GM12878 (cell line): ENCODE data around the gene ADPRS. TPM values are rescaled to one million over a fixed set of nuclear protein-coding genes. Genes with fewer than 3 reads are reported as not detected.

Experiments
- ATAC-seq: fragments of 200-7000 bp; cut with Tn5 transposase; 3 replicates; pipeline ENCODE4 v1.9.1; 2020; ENCODE audit warnings: mild to moderate bottlenecking, moderate library complexity
- BruUV-seq: library from RNA; stranded (reverse); fragments of 400-500 nt; replicated peaks from 2 replicates; lab custom pipeline; 2021; lab: Mats Ljungman, UMichigan
- CTCF ChIA-PET: fragments of 300-600 bp; sonication (Branson Sonifier 250); formaldehyde crosslinking; extraction: SDS; loops from one replicate; lab custom pipeline; 2021; ENCODE audit warnings: inconsistent platforms; lab: Yijun Ruan, JAX
- POLR2A ChIA-PET: fragments of 350-600 bp; formaldehyde crosslinking; extraction: SDS; loops from one replicate; lab custom pipeline; 2021; ENCODE audit warnings: inconsistent platforms; lab: Charles Lee
- RAD21 ChIA-PET: fragments of 300-600 bp; sonication (Branson Sonifier 250); formaldehyde crosslinking; loops from one replicate; lab custom pipeline; 2023; ENCODE audit warnings: antibody characterized with exemption; ENCODE audit not compliant: unreplicated experiment; lab: Charles Lee
- SMC1A ChIA-PET: fragments of 300-600 bp; sonication (Branson Sonifier 250); formaldehyde crosslinking; loops from one replicate; lab custom pipeline; 2023; ENCODE audit not compliant: unreplicated experiment, uncharacterized antibody; lab: Charles Lee
- DNase-seq: peaks from one replicate; pipeline ENCODE4 v3.0.0-alpha.2; 2011; ENCODE audit warnings: low read depth, low spot score
- FAIRE-seq: peaks from 3 replicates; lab custom pipeline; 2011; peaks lifted over from hg19 to GRCh38; lab: Jason Lieb, UNC
- H2AFZ ChIP-seq: 2 replicates; pipeline ENCODE4 v1.6.0; 2011; ENCODE audit warnings: low read depth, low read length, control low read depth; ENCODE audit not compliant: control insufficient read depth
- H3K27ac ChIP-seq: 2 replicates; pipeline ENCODE4 v1.5.1; 2011; ENCODE audit warnings: control low read depth; ENCODE audit not compliant: control insufficient read depth, insufficient read depth
- H3K27me3 ChIP-seq, 2 experiments: replicated peaks in 1 of 2; 2 replicates each; pipeline versions ENCODE4 v1.6.0 to v1.6.1; 2011; ENCODE audit warnings: low read length in 1 of 2; ENCODE audit not compliant: control insufficient read depth in 2 of 2, insufficient read depth in 2 of 2
- H3K36me3 ChIP-seq, 2 experiments: 2 replicates each; pipeline ENCODE4 v1.5.1; 2011; ENCODE audit warnings: low read length in 1 of 2; ENCODE audit not compliant: control insufficient read depth in 2 of 2, insufficient read depth in 2 of 2
- H3K4me1 ChIP-seq: 2 replicates; pipeline ENCODE4 v1.6.1; 2011; ENCODE audit warnings: mild to moderate bottlenecking, low read length, moderate library complexity, mixed read lengths; ENCODE audit not compliant: control insufficient read depth, insufficient read depth
- H3K4me2 ChIP-seq: 2 replicates; pipeline ENCODE4 v1.6.0; 2011; ENCODE audit warnings: control low read depth; ENCODE audit not compliant: control insufficient read depth, insufficient read depth
- H3K4me3 ChIP-seq: fragments of 200-600 bp; sonication (generic); 2 replicates; pipeline ENCODE4 v1.5.1; 2016
- H3K79me2 ChIP-seq: 2 replicates; pipeline ENCODE4 v1.6.0; 2011; ENCODE audit warnings: low read length; ENCODE audit not compliant: control insufficient read depth, insufficient read depth
- H3K9ac ChIP-seq: 2 replicates; pipeline ENCODE4 v1.8.0; 2011; ENCODE audit warnings: low read length, control low read depth, mixed read lengths; ENCODE audit not compliant: control insufficient read depth, insufficient read depth
- H3K9me3 ChIP-seq: replicated peaks from 3 replicates; pipeline ENCODE4 v1.5.1; 2011; ENCODE audit warnings: mild to moderate bottlenecking, low read length; ENCODE audit not compliant: control insufficient read depth, insufficient read depth
- H4K20me1 ChIP-seq: 2 replicates; pipeline ENCODE4 v1.6.0; 2011; ENCODE audit not compliant: control insufficient read depth, insufficient read depth
- NFIC ChIP-seq: IDR thresholded peaks from 2 replicates; pipeline ENCODE4 v1.6.1; 2012; ENCODE audit warnings: low read depth, mild to moderate bottlenecking, inconsistent platforms, low read length, moderate library complexity
- NR2C1 ChIP-seq: fragments of 450-650 bp; IDR thresholded peaks from 2 replicates; pipeline ENCODE4 v1.6.1; 2017; ENCODE audit warnings: antibody characterized with exemption, mild to moderate bottlenecking, moderate library complexity
- SPI1 ChIP-seq: IDR thresholded peaks from 2 replicates; pipeline ENCODE4 v1.6.1; 2011; ENCODE audit warnings: low read depth, mild to moderate bottlenecking, low read length, moderate library complexity, borderline replicate concordance; ENCODE audit not compliant: insufficient read depth
- WGBS: methylation state at CpG from one replicate; pipeline ENCODE4 v1.1.6; 2016; ENCODE audit warnings: low lambda C conversion rate; ENCODE audit not compliant: insufficient replicate concordance, insufficient coverage; ENCODE audit errors: missing lambda C conversion rate; 5-methylcytosine and 5-hydroxymethylcytosine counted together
- in situ Hi-C: fragments of 300-500 bp; cut with MboI; formaldehyde crosslinking; loops from 9 replicates; pipeline ENCODE4 v1.14.3; 2018; ENCODE audit warnings: mixed read lengths
- intact Hi-C: fragments of 100-400 bp; cut with micrococcal nuclease; formaldehyde crosslinking; loops from one replicate; pipeline ENCODE4 v1.14.2; 2022; ENCODE audit not compliant: unreplicated experiment
- polyA plus RNA-seq, 11 experiments: library from polyadenylated mRNA; depleted of rRNA in 4 of 11; unstranded in 6 of 11; stranded (reverse) in 5 of 11; fragments of >200 nt; fragmentation: Nextera tagmentation in 4 of 11; fragmentation: Illumina TruSeq in 1 of 11; extraction: Ambion mirVana in 4 of 11; extraction: Trizol in 1 of 11; gene quantifications; 1 replicate in 1 of 11; 2 replicates in 10 of 11; pipeline versions ENCODE4 v1.2.1 to v1.2.3, GENCODE V29; 2011 to 2016; ENCODE audit warnings: inconsistent platforms in 2 of 11, missing spikeins in 2 of 11, low read depth in 1 of 11
- total RNA-seq, 4 experiments: library from RNA; depleted of rRNA in 3 of 4; stranded (reverse); fragments of >200 nt in 3 of 4; fragmentation: Illumina TruSeq in 1 of 4; extraction: Trizol in 1 of 4; gene quantifications; 2 replicates each; pipeline versions ENCODE4 v1.2.1 to v1.2.3, GENCODE V29; 2013 to 2021
- TF ChIP-seq, protein P1 (sequence below), 3 experiments: IDR thresholded peaks in 2 of 3; conservative IDR thresholded peaks in 1 of 3; 2 replicates each; pipeline ENCODE4 v1.5.1; 2011; ENCODE audit warnings: low read depth in 3 of 3, low read length in 3 of 3, mild to moderate bottlenecking in 3 of 3, control low read depth in 2 of 3, moderate library complexity in 2 of 3, inconsistent platforms in 1 of 3, mixed read lengths in 1 of 3; ENCODE audit not compliant: control insufficient read depth in 2 of 3, insufficient read depth in 1 of 3; ENCODE audit errors: extremely low read depth in 1 of 3

The ADPRS gene
- total and polyA plus RNA-seq, 10 of the 15 experiments (the other 5 are each of a cell fraction or from before 2014, with no cell fraction given): 7.6 to 57.6 (median 39.1) TPM

DNA sequence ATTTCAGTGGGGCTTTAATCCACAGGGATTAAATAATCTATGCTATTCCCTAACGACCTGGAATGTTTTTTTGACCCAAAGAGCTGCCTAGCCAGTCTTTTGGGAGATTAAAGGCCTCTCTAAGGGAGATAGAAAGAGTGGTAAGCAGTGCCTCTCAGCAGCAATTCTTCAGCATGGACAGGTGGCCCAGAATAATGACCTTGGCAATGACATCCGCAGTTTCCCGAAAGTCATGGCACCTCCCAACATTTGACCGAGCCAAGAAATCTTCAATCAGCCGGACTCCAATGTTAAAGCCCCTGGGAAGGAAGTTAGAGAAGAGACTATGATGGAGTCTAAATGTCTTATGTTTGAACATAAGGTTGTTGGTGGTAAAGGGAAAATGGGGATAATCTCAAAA is 50.8 kb downstream of the ADPRS start:
- DNase-seq (no peak), FAIRE-seq (no peak), ATAC-seq (no peak)
- Histone ChIP-seq H3K9me3 (no peaks in the 10 kb centered on the region), H3K79me2 (peaks cover 17% of the 10 kb centered on the region), H3K4me2 (no peak overlapping the region), H3K36me3 (peaks cover 2 to 8% of the 10 kb centered on the region in 2 experiments; a peak in 2 of 4 replicates), H4K20me1 (no peaks in the 10 kb centered on the region), H3K9ac (no peak overlapping the region), H3K27me3 (no peaks in the 10 kb centered on the region), H3K4me3 (no peak overlapping the region), H3K27ac (no peak overlapping the region), H3K4me1 (peaks cover 15% of the 10 kb centered on the region), H2AFZ (no peak overlapping the region)
- intact Hi-C loops (no loop called here), in situ Hi-C loops (no loop called here)
- no TSS peak for BruUV-seq
- CTCF ChIA-PET: interaction anchor here (1.1 kb wide), 1 partner anchor 203 kb away, joined by 3 read pairs; no protein-coding TSS in a partner anchor
- RAD21 ChIA-PET: interaction anchor here (1.1 kb wide), 1 partner anchor 10 kb away, joined by 4 read pairs; the partner anchor contains the start of gene TRAPPC3
- SMC1A ChIA-PET: interaction anchor here (0.9 kb wide), 1 partner anchor 49 kb away, joined by 4 read pairs; no protein-coding TSS in a partner anchor
- TF ChIP-seq SPI1 (no peak), NFIC (no peak), NR2C1 (no peak)
- TF ChIP-seq, protein P1, sequence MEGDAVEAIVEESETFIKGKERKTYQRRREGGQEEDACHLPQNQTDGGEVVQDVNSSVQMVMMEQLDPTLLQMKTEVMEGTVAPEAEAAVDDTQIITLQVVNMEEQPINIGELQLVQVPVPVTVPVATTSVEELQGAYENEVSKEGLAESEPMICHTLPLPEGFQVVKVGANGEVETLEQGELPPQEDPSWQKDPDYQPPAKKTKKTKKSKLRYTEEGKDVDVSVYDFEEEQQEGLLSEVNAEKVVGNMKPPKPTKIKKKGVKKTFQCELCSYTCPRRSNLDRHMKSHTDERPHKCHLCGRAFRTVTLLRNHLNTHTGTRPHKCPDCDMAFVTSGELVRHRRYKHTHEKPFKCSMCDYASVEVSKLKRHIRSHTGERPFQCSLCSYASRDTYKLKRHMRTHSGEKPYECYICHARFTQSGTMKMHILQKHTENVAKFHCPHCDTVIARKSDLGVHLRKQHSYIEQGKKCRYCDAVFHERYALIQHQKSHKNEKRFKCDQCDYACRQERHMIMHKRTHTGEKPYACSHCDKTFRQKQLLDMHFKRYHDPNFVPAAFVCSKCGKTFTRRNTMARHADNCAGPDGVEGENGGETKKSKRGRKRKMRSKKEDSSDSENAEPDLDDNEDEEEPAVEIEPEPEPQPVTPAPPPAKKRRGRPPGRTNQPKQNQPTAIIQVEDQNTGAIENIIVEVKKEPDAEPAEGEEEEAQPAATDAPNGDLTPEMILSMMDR (IDR thresholded peaks at IDR 0.05 in 2 of 3, conservative IDR thresholded peaks at IDR 0.05 in 1 of 3; ENCODE audit: control insufficient read depth in 2 of 3, extremely low read depth in 1 of 3, insufficient read depth in 1 of 3, low read depth in 3 of 3, low read length in 3 of 3): no peak
- WGBS: 91% methylated on average over 5 of the region's 5 CpGs
- POLR2A ChIA-PET: interaction anchor here (0.5 kb wide), 1 partner anchor 249 kb away, joined by 3 read pairs; no protein-coding TSS in a partner anchor
